ENCODE results near the gene MAP3K13.

The MAP3K13 gene

DNA sequence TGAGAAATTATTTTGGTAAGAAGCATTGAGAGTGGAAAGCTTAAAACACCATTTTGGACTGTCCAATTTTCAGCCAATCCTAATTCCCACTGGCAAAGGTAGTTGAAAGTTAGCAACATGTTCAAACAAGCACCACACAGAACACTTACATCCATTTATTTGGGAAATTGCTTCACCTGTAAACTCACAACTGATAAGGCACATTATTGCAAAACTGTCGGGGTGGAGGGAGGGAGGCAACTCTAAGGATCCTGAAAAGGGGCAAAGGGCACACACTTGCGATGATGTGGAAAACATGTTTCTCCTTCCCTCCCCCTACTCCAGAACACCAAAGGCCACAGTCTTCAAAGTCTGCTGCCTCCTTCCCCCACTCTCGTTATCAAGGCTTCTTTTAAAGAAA lies 126.5 kb downstream of the MAP3K13 start:
- no peaks in the 10 kb centered on the region for H3K9me3 ChIP-seq (ENCODE audit: low read length)
- H3K4me3 ChIP-seq (ENCODE audit: low read length) = no peak overlapping the region
- H3K36me3 ChIP-seq (ENCODE audit: insufficient read depth, low read length) = peaks cover 56% of the 10 kb centered on the region
- no peak overlapping the region for H2AFZ ChIP-seq (ENCODE audit: low read depth, low read length)
- no peaks in the 10 kb centered on the region for H3K4me1 ChIP-seq (ENCODE audit: insufficient read depth, low read length)
- H3K27me3 ChIP-seq (ENCODE audit: insufficient read depth, low read length) = no peaks in the 10 kb centered on the region

DNA sequence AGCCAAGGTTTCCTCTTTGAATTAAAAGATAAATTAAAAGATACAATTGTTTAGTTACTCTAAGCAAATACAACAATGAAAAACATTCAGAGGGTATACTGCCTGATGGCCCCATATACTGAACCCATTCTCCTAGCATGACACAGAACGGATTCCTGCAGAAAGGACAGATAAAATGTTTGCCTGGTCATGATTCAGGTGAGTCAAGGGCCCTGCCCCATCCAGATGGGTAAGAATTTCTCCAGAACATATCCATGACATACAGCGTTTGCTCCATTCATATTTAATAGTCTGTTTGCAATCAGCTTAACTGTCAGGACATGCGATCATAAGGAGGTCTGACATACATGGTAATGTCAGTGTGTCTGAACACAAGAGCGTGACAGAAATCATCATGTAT lies 127.3 kb downstream of the MAP3K13 start:
- H3K27me3 ChIP-seq (ENCODE audit: insufficient read depth, low read length) = no peaks in the 10 kb centered on the region
- no peaks in the 10 kb centered on the region for H3K9me3 ChIP-seq (ENCODE audit: low read length)
- no peak overlapping the region for H2AFZ ChIP-seq (ENCODE audit: low read depth, low read length)
- H3K36me3 ChIP-seq (ENCODE audit: insufficient read depth, low read length) = peaks cover 62% of the 10 kb centered on the region
- no peak overlapping the region for H3K4me3 ChIP-seq (ENCODE audit: low read length)
- H3K4me1 ChIP-seq (ENCODE audit: insufficient read depth, low read length) = no peaks in the 10 kb centered on the region

DNA sequence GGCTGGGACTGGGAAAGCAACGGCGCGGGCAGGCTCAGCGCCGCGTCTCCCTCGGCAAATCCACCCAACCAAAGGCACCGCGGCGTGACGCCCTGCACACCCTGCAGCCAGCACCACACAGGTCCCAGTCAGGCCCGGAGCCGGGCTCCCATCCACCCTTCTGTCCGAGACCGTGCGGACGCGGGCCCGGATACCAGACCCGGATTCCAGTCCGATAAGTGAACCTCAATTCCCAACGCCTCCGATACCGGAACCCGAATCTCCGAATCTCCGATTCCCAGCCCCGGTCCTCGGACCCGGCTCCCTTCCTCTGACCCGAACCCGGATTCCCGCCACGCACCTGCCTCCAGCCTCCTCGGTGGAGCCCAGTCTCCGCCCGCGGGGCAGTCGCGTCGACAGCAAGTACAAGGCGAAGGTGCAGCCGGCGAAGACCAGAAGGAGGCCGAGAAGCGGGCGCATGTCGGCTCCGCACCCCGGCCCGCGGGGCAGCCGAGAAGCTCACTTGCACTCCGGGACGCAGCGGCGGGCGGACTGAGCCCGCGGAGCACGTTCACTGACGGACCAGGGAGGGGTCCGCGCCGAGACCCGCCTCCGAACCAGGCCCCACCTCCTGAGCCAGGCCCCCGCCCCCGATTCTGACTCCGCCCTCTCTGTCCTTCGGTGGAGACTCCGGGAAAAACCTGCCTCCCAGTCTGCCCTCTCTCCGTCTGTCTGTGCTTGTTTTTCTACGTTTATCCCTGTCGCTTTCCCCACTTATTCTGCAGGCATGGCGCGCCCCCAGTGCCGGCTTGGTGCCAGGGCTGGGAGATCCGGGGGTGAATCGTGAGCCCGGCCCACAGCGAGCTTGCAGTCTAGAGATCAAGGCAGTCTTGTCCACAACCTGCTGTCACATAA lies 135.8 kb downstream of the MAP3K13 start, which contains the start of gene TMEM41A:
TSS of gene TMEM41A (minus strand) at position 533 of the 894 bp plus-strand sequence. CDS start at position 459, 74 bp downstream.
- Histone ChIP-seq H3K9me3 (ENCODE audit: low read length) (no peaks in the 10 kb centered on the region), H2AFZ (ENCODE audit: low read depth, low read length) (peak within 1 kb of the TSS; percentile 96), H3K27me3 (ENCODE audit: insufficient read depth, low read length) (no peaks in the 10 kb centered on the region), H3K4me3 (ENCODE audit: low read length) (peak within 1 kb of the TSS; percentile 69), H3K36me3 (ENCODE audit: insufficient read depth, low read length) (peaks cover 30% of the 10 kb centered on the region), H3K4me1 (ENCODE audit: insufficient read depth, low read length) (peaks cover 8% of the 10 kb centered on the region)

DNA sequence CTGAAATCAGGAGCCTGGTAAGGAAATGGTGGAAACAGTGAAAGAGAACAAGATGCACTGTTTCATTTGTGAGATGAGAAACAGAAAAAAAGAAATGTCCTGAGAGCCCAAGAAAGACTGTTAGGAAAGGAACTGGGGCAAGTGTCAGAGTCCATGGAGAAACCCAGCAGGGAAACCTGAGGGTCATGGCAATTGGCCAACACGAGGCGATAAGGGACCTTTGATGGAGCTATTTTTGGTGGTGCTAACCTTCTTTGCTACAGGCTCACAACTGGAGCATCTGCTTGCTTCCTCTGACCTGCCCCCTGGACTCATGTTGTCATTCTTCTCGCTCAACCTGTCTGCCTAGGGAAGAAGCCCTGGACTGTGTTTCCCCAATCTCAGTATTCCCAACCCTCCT lies 140.1 kb downstream of the MAP3K13 start:
- Histone ChIP-seq H3K4me3 (ENCODE audit: low read length) (no peak overlapping the region), H3K4me1 (ENCODE audit: insufficient read depth, low read length) (peaks cover under 1% of the 10 kb centered on the region), H2AFZ (ENCODE audit: low read depth, low read length) (no peak overlapping the region), H3K36me3 (ENCODE audit: insufficient read depth, low read length) (no peaks in the 10 kb centered on the region), H3K27me3 (ENCODE audit: insufficient read depth, low read length) (no peaks in the 10 kb centered on the region), H3K9me3 (ENCODE audit: low read length) (no peaks in the 10 kb centered on the region)

DNA sequence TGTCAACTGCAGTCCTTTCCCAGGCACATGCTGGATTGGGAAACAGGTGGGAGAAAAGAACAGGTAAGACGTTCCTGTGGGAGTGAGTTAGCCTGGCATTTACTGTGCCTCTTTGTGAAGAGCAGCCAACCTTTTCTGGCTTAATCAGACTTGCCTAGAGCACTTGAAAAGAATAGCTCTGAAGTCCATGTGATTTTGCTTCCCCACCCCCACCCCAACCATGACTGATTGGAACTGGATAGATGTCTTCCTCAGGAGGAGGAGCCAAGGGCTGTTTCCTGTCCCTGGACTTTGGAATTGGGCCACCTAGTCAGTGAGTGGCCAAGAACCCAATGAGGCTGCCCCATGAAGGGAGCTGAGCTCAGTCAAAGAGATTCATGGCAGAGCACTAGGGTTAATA lies 140.6 kb downstream of the MAP3K13 start:
- Histone ChIP-seq H3K4me1 (ENCODE audit: insufficient read depth, low read length) (no peaks in the 10 kb centered on the region), H2AFZ (ENCODE audit: low read depth, low read length) (no peak overlapping the region), H3K36me3 (ENCODE audit: insufficient read depth, low read length) (no peaks in the 10 kb centered on the region), H3K27me3 (ENCODE audit: insufficient read depth, low read length) (no peaks in the 10 kb centered on the region), H3K9me3 (ENCODE audit: low read length) (no peaks in the 10 kb centered on the region), H3K4me3 (ENCODE audit: low read length) (no peak overlapping the region)

DNA sequence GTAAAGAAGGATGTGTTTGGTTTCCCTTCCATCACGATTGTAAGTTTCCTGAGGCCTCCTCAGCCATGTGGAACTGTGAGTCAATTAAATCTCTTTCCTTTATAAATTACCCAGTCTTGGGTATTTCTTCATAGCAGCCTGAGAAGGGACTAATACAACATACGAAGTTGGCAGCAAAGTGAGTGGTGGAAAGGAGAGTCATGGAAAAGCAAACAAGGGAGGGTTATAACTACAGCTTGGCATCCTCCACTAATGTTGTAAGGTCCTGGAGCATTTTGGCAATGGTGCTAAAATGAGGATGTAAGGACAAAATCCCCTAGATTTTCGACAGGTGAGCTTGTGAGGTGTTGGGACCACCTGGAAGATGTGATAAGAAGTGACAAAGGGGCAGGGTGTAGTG lies 141.7 kb downstream of the MAP3K13 start:
- no peaks in the 10 kb centered on the region for H3K36me3 ChIP-seq (ENCODE audit: insufficient read depth, low read length)
- H3K4me1 ChIP-seq (ENCODE audit: insufficient read depth, low read length) = no peaks in the 10 kb centered on the region
- H3K27me3 ChIP-seq (ENCODE audit: insufficient read depth, low read length) = no peaks in the 10 kb centered on the region
- H2AFZ ChIP-seq (ENCODE audit: low read depth, low read length) = no peak overlapping the region
- H3K9me3 ChIP-seq (ENCODE audit: low read length) = no peaks in the 10 kb centered on the region
- H3K4me3 ChIP-seq (ENCODE audit: low read length) = no peak overlapping the region

DNA sequence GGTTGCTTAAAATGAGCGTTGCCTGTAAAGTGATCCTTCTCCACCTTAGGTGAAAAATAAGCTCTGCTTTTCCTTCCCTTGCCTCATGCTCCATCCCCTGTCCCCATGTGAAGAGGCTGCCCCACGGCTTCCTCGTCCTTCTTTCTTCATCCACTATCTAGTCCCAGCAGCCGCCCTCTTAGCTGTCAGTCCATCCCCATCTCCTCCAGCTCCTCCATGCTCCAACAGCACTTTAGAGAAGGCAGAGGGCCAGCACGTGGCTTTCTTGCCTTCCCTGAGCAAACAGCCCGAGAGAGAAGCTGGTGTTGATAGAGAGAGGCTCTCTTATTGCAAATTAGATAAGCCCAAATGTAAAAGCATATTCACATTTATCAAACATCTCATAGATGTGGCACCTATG lies 144.9 kb downstream of the MAP3K13 start:
- Histone ChIP-seq H2AFZ (ENCODE audit: low read depth, low read length) (peak overlapping the region; percentile 38), H3K4me3 (ENCODE audit: low read length) (no peak overlapping the region), H3K9me3 (ENCODE audit: low read length) (no peaks in the 10 kb centered on the region), H3K4me1 (ENCODE audit: insufficient read depth, low read length) (no peaks in the 10 kb centered on the region), H3K27me3 (ENCODE audit: insufficient read depth, low read length) (no peaks in the 10 kb centered on the region), H3K36me3 (ENCODE audit: insufficient read depth, low read length) (no peaks in the 10 kb centered on the region)

DNA sequence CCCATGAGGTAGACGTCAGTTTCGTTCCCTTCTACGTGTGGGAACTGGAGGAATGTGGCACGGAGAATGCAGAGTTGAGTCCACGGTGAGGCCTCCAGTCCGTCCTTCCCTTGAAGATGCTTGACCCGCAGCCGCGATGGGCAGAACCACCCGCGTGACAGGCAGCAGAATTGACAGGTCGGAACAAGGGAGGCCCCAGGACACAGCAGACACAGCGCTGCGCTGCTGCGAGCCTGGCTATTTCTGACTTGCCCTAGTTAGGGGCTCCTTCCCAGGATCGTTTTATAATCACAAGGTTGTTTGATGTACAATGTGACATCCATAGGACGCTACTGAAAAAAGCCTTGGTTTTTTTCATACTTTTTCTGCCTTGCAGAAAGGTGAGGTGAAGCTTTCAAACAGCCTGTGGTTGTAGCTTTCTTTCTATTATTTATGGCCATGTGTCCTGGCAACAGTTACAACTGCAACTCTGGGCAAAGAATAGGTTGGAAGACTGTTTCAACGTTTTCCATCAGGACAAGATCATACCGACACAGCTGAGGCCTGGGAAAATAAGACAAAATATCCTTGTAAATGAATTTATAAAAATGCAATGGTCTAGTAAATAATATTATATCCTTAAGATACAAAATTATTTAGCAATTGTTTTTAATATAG lies 145.5 kb downstream of the MAP3K13 start:
- Histone ChIP-seq H3K4me3 (ENCODE audit: low read length) (no peak overlapping the region), H2AFZ (ENCODE audit: low read depth, low read length) (peak overlapping the region; percentile 38), H3K4me1 (ENCODE audit: insufficient read depth, low read length) (no peaks in the 10 kb centered on the region), H3K9me3 (ENCODE audit: low read length) (no peaks in the 10 kb centered on the region), H3K36me3 (ENCODE audit: insufficient read depth, low read length) (no peaks in the 10 kb centered on the region), H3K27me3 (ENCODE audit: insufficient read depth, low read length) (no peaks in the 10 kb centered on the region)

DNA sequence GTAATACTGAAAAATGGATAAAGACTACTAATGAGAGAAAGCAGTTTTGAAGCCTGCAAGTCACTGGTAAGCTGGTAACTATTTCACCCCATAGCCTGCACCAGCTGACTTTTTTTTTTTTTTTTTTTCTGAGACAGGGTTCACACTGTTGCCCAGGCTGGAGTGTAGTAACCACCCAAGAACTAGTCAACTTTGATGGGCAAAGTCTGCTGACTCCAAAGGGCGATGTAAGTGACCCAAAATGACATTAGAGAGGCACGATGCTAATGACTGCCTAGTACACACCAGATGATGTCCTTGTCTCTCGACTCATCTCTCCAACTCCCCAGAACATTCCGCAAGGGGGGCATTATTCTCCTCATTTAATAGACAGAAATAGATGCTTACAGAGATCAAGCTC lies 148.8 kb downstream of the MAP3K13 start:
- no peak overlapping the region for H3K4me3 ChIP-seq (ENCODE audit: low read length)
- no peaks in the 10 kb centered on the region for H3K4me1 ChIP-seq (ENCODE audit: insufficient read depth, low read length)
- H3K9me3 ChIP-seq (ENCODE audit: low read length) = no peaks in the 10 kb centered on the region

DNA sequence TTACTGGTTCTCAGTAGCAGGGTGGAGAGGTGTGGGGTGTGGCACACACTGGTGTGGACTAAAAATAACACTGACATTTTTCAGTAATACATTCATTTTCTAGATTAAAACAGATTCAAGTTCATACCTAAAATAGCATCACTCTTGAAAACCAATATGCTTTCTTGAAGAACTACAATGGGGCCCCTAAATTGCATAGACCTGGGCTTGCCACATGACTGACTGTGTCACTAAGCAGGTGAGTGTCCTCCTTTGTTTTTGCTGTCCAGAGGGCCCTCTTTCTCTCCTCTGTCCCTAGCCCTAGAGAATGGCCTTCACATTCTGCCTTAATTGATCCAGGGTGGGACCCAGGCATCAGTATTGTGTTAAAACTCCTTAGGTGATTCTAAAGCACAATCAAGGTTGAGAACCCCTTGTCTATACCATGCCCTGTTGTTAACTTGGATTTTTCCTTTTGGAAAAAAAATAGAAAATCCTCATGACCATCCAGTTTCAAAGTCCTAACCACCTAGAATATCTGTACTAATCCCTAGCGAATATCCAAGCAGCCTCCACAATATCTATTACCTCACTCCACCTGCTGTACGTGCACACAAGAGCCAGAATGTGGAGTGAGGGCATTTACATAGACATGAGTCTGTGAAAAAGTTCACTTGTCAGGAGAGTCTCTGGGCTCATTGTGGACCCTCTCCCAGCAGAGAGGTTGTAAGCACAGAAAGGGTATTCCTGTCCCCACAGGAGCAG lies 154.6 kb downstream of the MAP3K13 start:
- H3K9me3 ChIP-seq (ENCODE audit: low read length) = no peaks in the 10 kb centered on the region
- H2AFZ ChIP-seq (ENCODE audit: low read depth, low read length) = no peak overlapping the region
- H3K4me3 ChIP-seq (ENCODE audit: low read length) = no peak overlapping the region

More for the DNA sequence above, 148.8 kb downstream of the MAP3K13 start:
- Histone ChIP-seq H2AFZ (ENCODE audit: low read depth, low read length) (no peak overlapping the region), H3K36me3 (ENCODE audit: insufficient read depth, low read length) (no peaks in the 10 kb centered on the region), H3K27me3 (ENCODE audit: insufficient read depth, low read length) (peaks cover 10% of the 10 kb centered on the region)

DNA sequence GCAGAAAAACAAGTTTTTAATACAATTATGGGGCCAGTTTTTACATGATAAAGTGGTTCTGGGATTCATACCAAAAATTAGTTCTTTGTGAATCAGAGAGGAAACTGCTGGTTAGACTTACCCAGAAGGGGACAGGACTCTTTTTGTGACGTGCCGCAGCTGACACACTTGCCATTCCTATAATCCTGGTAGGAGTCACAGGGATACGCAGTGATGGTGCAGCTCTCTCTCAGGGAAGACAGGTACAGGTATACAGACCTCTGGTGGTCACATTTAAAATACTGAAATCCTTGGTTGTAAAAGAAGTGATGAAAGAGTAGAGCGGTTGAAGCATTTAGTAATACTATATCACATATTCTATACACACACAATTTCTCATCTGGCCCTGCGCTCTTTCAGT lies 156.1 kb downstream of the MAP3K13 start:
- H3K4me1 ChIP-seq (ENCODE audit: insufficient read depth, low read length) = no peaks in the 10 kb centered on the region
- H3K27me3 ChIP-seq (ENCODE audit: insufficient read depth, low read length) = peaks cover 13% of the 10 kb centered on the region
- H3K36me3 ChIP-seq (ENCODE audit: insufficient read depth, low read length) = no peaks in the 10 kb centered on the region
- no peaks in the 10 kb centered on the region for H3K9me3 ChIP-seq (ENCODE audit: low read length)
- no peak overlapping the region for H3K4me3 ChIP-seq (ENCODE audit: low read length)
- H2AFZ ChIP-seq (ENCODE audit: low read depth, low read length) = no peak overlapping the region

More for the DNA sequence above, 154.6 kb downstream of the MAP3K13 start:
- Histone ChIP-seq H3K4me1 (ENCODE audit: insufficient read depth, low read length) (no peaks in the 10 kb centered on the region), H3K36me3 (ENCODE audit: insufficient read depth, low read length) (no peaks in the 10 kb centered on the region), H3K27me3 (ENCODE audit: insufficient read depth, low read length) (peaks cover 15% of the 10 kb centered on the region)

DNA sequence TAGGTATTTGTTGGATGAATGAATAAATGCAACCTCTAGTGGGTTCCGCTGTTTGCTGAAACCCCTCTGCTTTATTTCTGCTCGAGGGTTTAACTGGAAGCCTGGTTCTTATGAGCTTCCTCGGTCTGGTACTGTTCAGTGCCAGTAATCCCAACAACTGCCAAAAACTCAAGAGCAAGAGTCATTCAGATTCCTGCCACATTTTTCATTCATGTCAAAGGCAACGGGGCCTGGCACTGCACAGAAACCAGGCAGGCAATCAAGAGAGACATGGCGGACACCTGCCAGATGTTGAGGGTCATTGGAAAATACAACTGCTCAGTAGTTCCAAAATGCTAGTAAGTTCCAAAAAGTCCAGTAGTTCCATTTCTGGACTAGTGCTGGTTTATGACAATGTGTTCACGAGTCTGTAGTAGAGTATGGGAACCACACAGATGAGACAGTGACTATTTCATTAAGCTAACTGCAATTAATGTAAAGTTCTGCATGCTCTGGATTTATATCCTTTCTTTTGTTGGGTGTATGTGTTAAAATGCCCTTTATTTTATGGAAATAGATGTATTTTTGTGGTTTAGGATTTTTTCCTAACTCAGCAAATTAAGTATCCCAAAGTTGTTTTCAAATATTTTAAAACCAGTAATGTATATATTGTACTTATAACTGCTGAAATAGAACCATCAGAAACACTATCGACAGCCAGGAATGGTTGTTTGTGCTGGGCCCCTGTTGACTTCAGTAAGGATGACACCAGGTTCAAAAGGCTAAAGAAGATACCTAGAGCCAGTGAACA lies 158.6 kb downstream of the MAP3K13 start:
- Histone ChIP-seq H3K27me3 (ENCODE audit: insufficient read depth, low read length) (peaks cover 5% of the 10 kb centered on the region), H2AFZ (ENCODE audit: low read depth, low read length) (no peak overlapping the region), H3K9me3 (ENCODE audit: low read length) (no peaks in the 10 kb centered on the region), H3K4me3 (ENCODE audit: low read length) (no peak overlapping the region), H3K4me1 (ENCODE audit: insufficient read depth, low read length) (no peaks in the 10 kb centered on the region), H3K36me3 (ENCODE audit: insufficient read depth, low read length) (no peaks in the 10 kb centered on the region)
